Measurements from ENCODE around the gene CRAMP1. TPM values are rescaled to one million over a fixed set of nuclear protein-coding genes. Genes with fewer than 3 reads are reported as not detected.

The CRAMP1 gene
- total and polyA plus RNA-seq, 2 of the 8 experiments (the other 6 are each of a cell fraction or from before 2014, with no cell fraction given), result 19.2 to 23.2 TPM

DNA sequence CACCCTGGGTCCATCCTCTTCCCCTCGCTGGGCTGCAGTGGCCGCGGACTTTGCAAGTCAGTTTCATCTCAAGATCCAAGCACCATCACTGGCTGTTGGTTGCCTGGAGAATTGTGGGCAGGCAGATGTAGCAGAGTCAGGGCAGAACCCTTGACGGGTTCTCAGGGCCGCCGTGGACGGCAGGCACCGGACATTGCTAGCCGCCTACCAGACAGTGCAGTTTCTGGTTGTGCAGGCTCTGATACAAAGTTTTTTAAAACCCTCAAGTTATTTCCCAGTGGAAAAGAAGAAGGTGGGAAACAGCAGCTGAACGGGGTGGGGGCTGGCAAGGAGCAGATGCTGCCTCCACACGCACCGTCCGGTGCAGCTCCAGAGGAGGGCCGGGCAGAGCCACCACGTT lies 97.2 kb downstream of the CRAMP1 start:
- Histone ChIP-seq H3K18ac (ENCODE audit: extremely low read depth, low read length) (no peak overlapping the region), H3K9ac (replicated peaks in 1 of 4; ENCODE audit: extremely low read depth in 1 of 4, low read depth in 3 of 4, low read length in 3 of 4) (no peak overlapping the region), H2AFZ (ENCODE audit: low read length) (no peak overlapping the region), H2AK5ac (ENCODE audit: low read depth, low read length) (no peak overlapping the region), H3K23me2 (ENCODE audit: low read depth, low read length) (peaks cover 11% of the 10 kb centered on the region), H3K79me1 (ENCODE audit: low read depth, low read length) (peaks cover 18% of the 10 kb centered on the region), H4K5ac (ENCODE audit: insufficient read length, low read depth, low read length) (no peak overlapping the region), H3K14ac (ENCODE audit: insufficient read length) (no peak overlapping the region), H3K23ac (ENCODE audit: insufficient read length) (no peak overlapping the region), H3K4ac (replicated peaks; ENCODE audit: insufficient read length, low read depth, low read length) (no peak overlapping the region), H3K27me3 (replicated peaks in 1 of 4; ENCODE audit: control insufficient read depth in 3 of 4, extremely low read depth in 1 of 4, insufficient read depth in 3 of 4, low read length in 3 of 4) (no peaks in the 10 kb centered on the region), H4K91ac (replicated peaks; ENCODE audit: insufficient read length, low read length) (no peak overlapping the region), H2BK20ac (ENCODE audit: low read length) (no peak overlapping the region), H4K8ac (ENCODE audit: extremely low read depth, insufficient read depth, low read length) (no peak overlapping the region), H2BK15ac (ENCODE audit: low read length) (no peak overlapping the region), H3K27ac (ENCODE audit: low read depth, low read length) (no peak overlapping the region), H3K56ac (replicated peaks; ENCODE audit: insufficient read length, low read depth, low read length) (no peak overlapping the region), H2BK120ac (replicated peaks; ENCODE audit: low read depth, low read length) (no peak overlapping the region), H3K4me2 (ENCODE audit: insufficient read depth in 1 of 2, low read depth in 2 of 2, low read length in 2 of 2) (no peak overlapping the region), H3K4me3 (ENCODE audit: extremely low read depth in 1 of 4, insufficient read depth in 2 of 4, low read depth in 3 of 4, low read length in 4 of 4) (no peak overlapping the region), H3K4me1 (replicated peaks in 1 of 4; ENCODE audit: control insufficient read depth in 3 of 4, insufficient read depth in 4 of 4, low read length in 3 of 4) (peaks cover 11 to 30% (median 15%) of the 10 kb centered on the region in 4 experiments), H4K20me1 (replicated peaks in 1 of 2; ENCODE audit: control insufficient read depth in 1 of 2, insufficient read depth in 2 of 2, low read length in 2 of 2) (peaks cover 17 to 32% of the 10 kb centered on the region in 2 experiments), H2BK12ac (ENCODE audit: low read depth, low read length) (no peak overlapping the region), H2BK5ac (ENCODE audit: low read depth, low read length) (no peak overlapping the region), H3K9me3 (ENCODE audit: insufficient read depth in 2 of 2, low read depth in 1 of 2, low read length in 1 of 2) (no peaks in the 10 kb centered on the region), H3K36me3 (ENCODE audit: control insufficient read depth in 2 of 4, insufficient read depth in 4 of 4, low read length in 3 of 4) (no peaks in the 10 kb centered on the region; a peak in 1 of 8 replicates), H3K79me2 (ENCODE audit: control insufficient read depth in 1 of 2, insufficient read depth in 2 of 2, low read length in 2 of 2) (peaks cover 3 to 56% of the 10 kb centered on the region in 2 experiments)
- POLR2A ChIA-PET (ENCODE audit: partially characterized antibody), result interaction anchor here (1.5 kb wide), 1 partner anchor 9 kb away, joined by 3 read pairs; no protein-coding TSS in a partner anchor
- WGBS, 2 experiments (ENCODE audit: extremely low coverage in 1 of 2, insufficient coverage in 1 of 2, insufficient read length in 1 of 2, insufficient replicate concordance in 2 of 2, low coverage in 1 of 2, low lambda C conversion rate in 2 of 2, missing lambda C conversion rate in 1 of 2), result 84% methylated on average over 15 of the region's 15 CpGs; no CpG with 5 or more reads in 1 of the 2 experiments
- DNase-seq (ENCODE audit: low read depth in 1 of 2, low spot score in 2 of 2) (no peak), FAIRE-seq (no peak)
- no peak for TF ChIP-seq EP300 (IDR thresholded peaks at IDR 0.05; ENCODE audit: borderline replicate concordance in 1 of 2, low read depth in 2 of 2, low read length in 2 of 2)
- TF ChIP-seq ZNF274 (IDR thresholded peaks at IDR 0.05; ENCODE audit: borderline replicate concordance, extremely low read depth, low read length), result no peak
- TF ChIP-seq YY1 (IDR thresholded peaks at IDR 0.05; ENCODE audit: low read depth, low read length), result no peak
- TF ChIP-seq POLR2AphosphoS5 (IDR thresholded peaks at IDR 0.05; ENCODE audit: low read depth, low read length), result no peak
- TF ChIP-seq JUN (IDR thresholded peaks at IDR 0.05; ENCODE audit: low read depth, low read length), result no peak
- TF ChIP-seq, protein P1, sequence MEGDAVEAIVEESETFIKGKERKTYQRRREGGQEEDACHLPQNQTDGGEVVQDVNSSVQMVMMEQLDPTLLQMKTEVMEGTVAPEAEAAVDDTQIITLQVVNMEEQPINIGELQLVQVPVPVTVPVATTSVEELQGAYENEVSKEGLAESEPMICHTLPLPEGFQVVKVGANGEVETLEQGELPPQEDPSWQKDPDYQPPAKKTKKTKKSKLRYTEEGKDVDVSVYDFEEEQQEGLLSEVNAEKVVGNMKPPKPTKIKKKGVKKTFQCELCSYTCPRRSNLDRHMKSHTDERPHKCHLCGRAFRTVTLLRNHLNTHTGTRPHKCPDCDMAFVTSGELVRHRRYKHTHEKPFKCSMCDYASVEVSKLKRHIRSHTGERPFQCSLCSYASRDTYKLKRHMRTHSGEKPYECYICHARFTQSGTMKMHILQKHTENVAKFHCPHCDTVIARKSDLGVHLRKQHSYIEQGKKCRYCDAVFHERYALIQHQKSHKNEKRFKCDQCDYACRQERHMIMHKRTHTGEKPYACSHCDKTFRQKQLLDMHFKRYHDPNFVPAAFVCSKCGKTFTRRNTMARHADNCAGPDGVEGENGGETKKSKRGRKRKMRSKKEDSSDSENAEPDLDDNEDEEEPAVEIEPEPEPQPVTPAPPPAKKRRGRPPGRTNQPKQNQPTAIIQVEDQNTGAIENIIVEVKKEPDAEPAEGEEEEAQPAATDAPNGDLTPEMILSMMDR (IDR thresholded peaks at IDR 0.05; ENCODE audit: control extremely low read depth in 1 of 3, insufficient read depth in 1 of 3, low read depth in 1 of 3, low read length in 3 of 3), result no peak
- no peak for TF ChIP-seq BACH1 (IDR thresholded peaks at IDR 0.05; ENCODE audit: low read length)
- TF ChIP-seq TAF1 (IDR thresholded peaks at IDR 0.05; ENCODE audit: low read depth, low read length), result no peak
- no peak for TF ChIP-seq EGR1 (IDR thresholded peaks at IDR 0.05; ENCODE audit: borderline replicate concordance, low read depth, low read length)
- TF ChIP-seq BCL11A (IDR thresholded peaks at IDR 0.05; ENCODE audit: low read depth in 2 of 2, low read length in 2 of 2), result no peak
- CTCF ChIA-PET (ENCODE audit: partially characterized antibody), result interaction anchor here (0.9 to 2.4 kb wide), 2 partner anchors 10 to 55 kb away, joined by 3 to 8 read pairs; no protein-coding TSS in a partner anchor
